ENCODE measurements around the gene CFAP43. TPM values are rescaled to one million over a fixed set of nuclear protein-coding genes. Genes with fewer than 3 reads are reported as not detected.
"Not testable (repeated sequence)": the region's sequence is repeated elsewhere in the genome, so short reads cannot be mapped to it uniquely, and the experiment has no call there.

CFAP43 gene
- total RNA-seq, 2 donors from 2014 or later, result 0.24 to 0.28 TPM

DNA sequence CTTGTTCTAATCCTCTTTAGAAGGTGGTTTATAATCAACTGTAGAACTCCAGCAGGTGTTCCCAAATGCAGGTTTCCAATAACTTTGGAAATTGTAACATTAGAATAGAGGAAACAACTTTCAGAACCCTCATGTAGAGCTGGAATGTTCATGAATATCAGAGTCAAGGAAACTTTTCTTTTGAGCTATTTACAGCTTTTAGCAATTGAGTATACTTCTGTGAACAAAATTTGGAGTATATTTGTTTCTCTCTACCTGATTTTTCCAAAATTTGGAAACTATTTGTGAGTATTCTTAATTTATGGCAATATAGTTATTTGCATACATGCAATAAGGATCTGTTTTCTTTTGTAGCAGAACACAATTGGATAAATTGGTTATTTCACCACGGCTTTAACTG, 2.8 kb upstream of the CFAP43 start:
- intact Hi-C loops (cut with DNase I), result no loop called here
- DNase-seq (ENCODE audit: low spot score), result no peak

DNA sequence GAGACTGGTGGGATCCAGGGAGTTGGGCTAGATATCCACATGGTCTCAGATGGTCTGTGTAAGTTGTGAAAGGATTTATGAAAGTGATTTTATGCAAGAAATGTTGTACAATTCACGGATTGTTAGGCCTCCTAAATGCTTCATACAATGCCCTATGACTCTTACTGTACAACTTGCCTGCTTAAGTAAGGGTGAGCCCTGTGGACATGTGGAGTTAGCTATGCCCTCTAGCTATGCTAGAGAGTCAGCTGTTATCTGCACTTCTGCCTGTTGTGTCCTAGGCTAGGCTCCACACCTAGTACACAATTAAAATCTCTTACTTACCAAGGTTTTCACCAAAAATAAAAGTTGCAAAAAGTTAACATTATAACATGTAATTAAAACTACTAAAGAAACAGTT, 1.7 kb upstream of the CFAP43 start:
- DNase-seq (ENCODE audit: low spot score), result no peak
- intact Hi-C loops (cut with DNase I), result no loop called here

DNA sequence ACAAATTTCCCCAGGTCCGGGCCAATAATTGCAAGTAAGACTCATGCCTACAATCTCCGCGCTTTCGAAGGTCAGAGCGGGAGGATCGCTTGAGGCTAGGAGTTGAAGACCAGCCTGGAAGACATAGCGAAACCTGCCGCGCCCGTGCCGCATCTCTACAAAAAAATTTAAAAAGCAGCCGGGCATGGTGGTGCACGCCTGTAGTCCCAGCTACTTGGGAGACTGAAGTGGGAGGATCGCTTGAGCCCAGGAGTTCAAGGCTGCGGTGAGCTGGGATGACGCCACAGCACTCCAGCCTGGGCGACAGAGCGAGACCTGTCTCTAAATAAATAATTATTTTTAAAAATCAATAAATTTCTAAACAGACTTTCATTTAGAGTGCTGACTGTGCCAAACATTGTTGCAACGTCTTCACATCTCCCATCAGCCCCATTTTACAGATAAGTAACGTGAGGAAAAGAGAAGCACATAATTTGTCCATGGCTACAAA, 494 bp upstream of the CFAP43 start:
- intact Hi-C loops (cut with DNase I), result no loop called here
- no peak for DNase-seq (ENCODE audit: low spot score)

DNA sequence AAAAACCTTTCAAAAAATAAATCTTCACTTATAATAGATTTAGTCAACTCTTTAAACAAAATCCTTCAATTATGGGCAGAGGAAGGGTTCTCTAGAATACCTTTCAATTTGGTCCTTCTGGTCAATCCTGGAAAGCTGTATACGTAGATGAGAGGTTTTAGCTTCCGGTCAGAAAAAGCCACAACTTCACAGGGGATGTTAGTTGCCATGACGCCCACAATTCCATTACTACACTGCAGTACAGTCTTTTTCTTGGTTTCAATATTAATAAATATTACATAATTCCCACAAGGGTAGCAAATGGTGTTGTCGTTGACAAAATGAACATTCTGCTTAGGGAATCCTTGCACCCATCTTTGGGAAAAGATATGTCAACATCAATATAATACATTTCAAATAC, 1.7 kb downstream of the CFAP43 start:
- intact Hi-C loops (cut with DNase I), result no loop called here
- no peak for DNase-seq (ENCODE audit: low spot score)

DNA sequence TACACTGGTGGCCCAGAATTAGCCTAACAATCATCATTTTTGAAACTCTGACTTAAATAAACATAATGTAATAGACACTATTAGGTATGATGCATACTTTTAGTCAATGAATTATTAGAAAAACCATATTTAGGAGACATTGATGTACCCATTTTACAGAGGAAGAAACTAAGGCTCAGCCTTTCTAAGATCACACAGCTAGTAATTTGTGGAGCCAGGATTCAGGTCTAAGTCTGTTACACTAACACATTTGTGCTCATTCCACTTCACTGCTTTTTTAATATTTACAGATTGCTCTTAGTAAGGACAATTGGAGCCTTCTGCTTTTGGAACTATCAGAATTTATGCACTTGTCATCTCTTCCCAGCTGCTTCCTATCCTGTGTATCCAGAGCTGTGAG, 8.9 kb downstream of the CFAP43 start:
- intact Hi-C loops (cut with DNase I), result loop anchor here in 1 of 2 donors (2.0 kb wide), 1 partner anchor 79 kb away; no protein-coding TSS in a partner anchor
- DNase-seq (ENCODE audit: low spot score), result no peak

DNA sequence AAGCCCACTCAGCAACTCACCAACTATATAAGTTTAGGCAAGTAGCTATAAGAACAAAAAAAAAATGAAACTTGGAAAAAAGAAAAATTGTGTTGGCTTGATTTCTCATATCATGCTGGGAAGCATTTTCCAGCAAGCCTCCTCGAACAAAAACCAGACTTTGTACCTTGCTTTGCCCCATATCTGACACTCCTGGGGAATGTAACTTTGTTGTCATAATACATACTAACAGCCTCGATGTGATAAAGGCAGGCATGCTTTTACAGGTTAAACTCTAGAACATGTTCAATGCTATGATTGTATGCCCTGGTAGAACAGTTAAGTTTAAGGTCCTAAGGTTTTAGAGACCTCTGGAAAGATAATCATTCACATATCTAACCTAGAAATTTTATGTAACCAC, 11.6 kb downstream of the CFAP43 start:
- intact Hi-C loops (cut with DNase I), result no loop called here
- DNase-seq (ENCODE audit: low spot score), result no peak

DNA sequence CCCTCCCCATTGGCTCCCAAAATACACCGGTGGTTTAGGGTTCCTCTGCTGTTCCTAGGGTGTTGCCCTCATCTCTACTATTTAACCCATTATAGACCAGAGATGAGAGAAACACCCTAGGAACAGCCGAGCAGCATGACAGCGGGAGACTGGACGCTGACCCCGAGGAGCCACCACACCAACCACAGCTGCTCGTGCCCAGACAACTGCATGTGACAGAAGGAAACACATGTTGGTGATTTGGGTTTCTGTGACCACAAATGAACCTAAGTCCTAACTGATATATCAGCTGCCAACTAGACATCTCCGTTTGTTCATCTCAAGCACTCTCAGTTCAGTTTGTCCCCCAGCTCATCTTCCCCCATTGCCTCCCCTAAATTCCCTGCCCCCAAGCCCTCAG, 13.4 kb downstream of the CFAP43 start:
- intact Hi-C loops (cut with DNase I), result no loop called here
- DNase-seq (ENCODE audit: low spot score), result no peak

DNA sequence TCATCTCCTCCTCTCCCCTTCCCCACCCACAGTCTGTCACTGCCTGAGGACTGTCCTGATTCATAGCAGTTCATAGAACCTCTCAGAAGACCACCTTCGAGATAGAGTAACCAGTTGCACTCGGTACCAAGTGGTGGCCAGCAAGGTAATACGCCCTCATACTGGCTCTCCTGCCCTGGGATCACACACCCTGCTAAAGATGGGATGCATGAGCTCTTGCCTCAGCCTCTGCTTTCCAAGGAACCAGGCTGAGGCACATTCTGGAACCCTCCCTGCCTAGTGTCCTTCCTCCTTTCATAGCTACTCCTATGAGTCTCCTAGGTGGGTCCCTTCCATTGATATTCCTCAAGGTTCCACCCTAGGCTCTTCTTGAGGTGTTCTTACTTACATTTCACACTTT, 15.5 kb downstream of the CFAP43 start:
- DNase-seq (ENCODE audit: low spot score), result no peak
- intact Hi-C loops (cut with DNase I), result no loop called here

DNA sequence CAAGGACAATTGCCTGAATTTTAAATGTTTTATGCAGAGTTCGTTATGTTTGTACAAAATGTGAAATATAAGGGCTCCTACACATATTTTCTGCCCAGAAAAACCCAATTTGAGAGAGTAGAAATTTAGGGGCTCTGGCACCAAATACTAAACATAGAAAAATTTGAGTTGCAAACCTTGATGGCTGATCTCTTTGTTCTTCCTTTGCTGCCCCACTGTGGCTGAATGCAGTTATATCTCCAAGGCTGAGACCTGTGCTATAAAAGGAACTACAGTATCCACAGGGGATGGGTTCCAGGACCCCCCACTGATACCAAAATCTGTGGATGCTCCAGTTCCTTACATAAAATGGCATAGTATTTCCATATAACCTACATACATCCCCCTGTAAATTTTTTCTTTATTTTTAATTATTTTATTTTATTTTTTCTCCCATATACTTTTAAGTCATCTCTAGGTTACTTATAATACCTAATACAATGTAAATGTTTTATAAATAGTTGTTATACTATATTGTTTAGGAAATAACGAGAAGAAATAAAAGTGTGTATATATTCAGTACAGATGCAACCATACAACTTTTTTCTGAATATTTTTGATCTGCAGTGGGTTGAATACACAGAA, 22.5 kb downstream of the CFAP43 start:
- no peak for DNase-seq (ENCODE audit: low spot score)
- intact Hi-C loops (cut with DNase I), result loop anchor here in 1 of 2 donors (10.0 kb wide), 1 partner anchor 165 kb away; no protein-coding TSS in a partner anchor

DNA sequence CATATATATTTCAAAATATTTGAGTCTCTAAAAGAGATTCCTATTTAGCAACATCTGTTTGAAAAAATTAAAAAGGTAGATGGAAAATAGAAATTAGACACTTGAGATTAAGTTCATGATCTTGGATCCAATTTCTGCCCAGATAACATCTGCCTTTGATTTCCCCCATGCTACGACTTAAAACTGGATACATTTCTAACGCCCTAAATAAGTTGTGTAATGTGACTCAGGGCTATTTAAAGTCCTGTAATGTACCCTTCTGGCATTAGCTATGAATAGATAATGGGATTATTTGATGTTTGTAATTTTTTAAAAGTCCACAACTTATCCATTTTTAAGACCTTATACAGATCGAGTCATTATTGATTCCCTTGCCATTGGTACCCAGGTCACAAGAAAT, 23.4 kb downstream of the CFAP43 start:
- DNase-seq (ENCODE audit: low spot score), result no peak
- intact Hi-C loops (cut with DNase I), result loop anchor here in 1 of 2 donors (10.0 kb wide), 1 partner anchor 164 kb away; no protein-coding TSS in a partner anchor

DNA sequence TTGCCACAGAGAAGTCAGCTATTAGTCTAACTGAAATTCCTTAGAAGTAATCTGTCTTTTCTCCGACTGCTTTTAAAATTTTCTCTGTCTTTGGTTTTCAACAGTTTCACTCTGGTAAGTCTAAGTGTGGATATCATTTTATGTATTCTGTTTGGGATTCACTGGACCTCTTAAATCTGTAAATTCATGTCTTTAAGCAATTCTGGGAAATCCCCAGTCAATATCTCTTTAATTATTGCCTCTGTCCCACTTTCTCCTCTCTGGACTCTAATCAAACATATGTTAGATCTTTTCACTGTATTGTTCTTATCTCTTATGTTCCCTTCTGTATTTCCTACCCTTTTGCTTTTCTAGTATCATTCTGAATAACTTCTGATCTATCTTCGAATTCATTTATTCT, 29.9 kb downstream of the CFAP43 start:
- DNase-seq (ENCODE audit: low spot score), result no peak
- intact Hi-C loops (cut with DNase I), result loop anchor here in 1 of 2 donors (10.0 kb wide), 1 partner anchor 157 kb away; no protein-coding TSS in a partner anchor

DNA sequence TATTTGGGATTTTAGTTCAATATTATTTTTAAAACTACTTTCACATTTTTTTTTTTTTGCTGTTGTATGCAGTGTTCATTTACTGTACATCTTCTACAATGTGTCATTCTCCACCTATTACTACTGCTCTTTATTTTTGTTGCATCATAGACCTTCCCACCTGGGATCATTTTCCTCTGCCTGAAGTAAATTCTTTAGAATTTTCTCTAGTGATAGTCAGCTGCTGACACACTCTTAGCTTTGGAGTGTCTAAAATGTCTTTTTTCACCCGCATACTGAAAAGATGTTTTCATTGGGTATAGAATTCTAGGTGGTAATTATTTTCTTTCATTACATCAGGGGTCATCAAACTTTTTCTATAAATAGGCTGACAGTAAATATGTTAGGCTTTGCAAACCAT, 30.5 kb downstream of the CFAP43 start:
- intact Hi-C loops (cut with DNase I), result loop anchor here in 1 of 2 donors (10.0 kb wide), 1 partner anchor 157 kb away; no protein-coding TSS in a partner anchor
- DNase-seq (ENCODE audit: low spot score), result no peak

DNA sequence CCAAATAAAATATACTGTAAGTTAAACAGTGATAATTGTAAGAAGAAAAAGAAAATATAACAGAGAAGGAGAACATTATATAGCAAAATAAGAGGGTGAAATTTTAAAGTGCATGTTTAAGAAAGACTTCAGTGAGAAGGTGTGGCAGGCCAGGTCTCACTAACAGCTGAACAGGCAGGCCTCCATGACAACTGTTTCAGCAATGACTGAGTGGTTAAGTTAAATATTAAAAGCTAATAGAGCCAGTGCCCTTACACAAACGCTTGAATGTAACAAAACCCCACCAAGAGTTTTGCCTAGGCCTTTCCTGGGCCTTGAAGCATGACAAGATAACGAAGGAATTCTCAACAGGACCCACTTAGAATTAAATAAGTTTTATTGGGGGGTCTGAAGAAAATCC, 32.6 kb downstream of the CFAP43 start:
- intact Hi-C loops (cut with DNase I), result no loop called here
- DNase-seq (ENCODE audit: low spot score), result no peak

DNA sequence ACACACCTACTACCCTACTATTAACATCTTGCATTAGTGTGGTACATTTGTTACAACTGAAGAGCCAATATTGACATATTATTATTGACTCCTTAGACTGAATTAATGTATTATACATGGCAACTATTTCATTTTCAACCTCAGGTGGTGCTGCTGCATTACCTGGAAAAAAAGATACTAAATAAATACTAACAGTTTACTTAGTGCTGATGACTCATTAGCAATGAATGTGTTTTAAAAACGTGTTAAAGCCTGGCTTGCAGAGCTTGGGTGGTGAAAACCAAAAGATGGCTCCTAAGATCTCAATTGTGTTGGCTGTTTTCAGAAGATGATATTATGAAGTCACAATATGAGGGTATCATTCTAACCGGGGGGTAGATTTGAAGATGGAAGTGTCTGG, 34.8 kb downstream of the CFAP43 start:
- no peak for DNase-seq (ENCODE audit: low spot score)

DNA sequence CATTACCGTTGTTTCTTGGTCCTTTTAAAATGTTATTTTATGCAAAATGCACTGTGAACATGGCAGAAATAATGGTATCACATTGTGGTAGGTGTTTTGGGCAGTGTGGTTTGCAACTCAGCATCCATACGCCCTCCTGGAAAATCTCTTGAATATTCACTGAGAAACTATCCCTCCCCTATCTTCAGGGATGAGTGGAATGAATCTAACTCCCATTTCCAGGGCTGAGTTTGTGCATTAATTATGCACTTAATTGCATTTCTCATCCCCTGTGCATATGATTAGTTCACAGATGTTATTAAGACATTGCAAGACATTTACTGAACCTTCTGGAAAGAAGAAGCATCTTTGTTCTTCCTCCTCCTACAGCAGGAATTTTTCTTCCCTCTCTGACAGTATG, 36.5 kb downstream of the CFAP43 start:
- DNase-seq (ENCODE audit: low spot score), result no peak
- intact Hi-C loops (cut with DNase I), result no loop called here

More for the DNA sequence above, 34.8 kb downstream of the CFAP43 start:
- intact Hi-C loops (cut with DNase I), result no loop called here

DNA sequence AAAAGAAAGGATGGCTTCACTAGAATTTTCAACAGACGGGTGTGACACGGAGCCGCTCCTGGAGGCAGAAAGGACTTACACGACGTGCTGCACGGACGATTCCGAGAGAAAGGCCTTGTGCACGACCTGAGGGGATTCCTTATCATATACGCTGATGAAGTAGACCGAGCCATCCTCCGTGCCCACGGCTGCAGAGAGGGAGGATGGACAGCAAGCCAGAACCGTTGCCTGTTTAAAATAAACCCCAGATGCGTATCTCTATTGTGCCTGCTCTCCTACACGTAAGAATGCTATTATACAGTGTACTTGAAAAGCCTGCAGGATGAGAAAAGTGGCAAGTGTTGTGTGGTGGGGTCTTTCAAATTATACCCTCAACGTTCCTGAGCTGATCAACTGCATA, 38.4 kb downstream of the CFAP43 start:
- intact Hi-C loops (cut with DNase I), result no loop called here
- no peak for DNase-seq (ENCODE audit: low spot score)

DNA sequence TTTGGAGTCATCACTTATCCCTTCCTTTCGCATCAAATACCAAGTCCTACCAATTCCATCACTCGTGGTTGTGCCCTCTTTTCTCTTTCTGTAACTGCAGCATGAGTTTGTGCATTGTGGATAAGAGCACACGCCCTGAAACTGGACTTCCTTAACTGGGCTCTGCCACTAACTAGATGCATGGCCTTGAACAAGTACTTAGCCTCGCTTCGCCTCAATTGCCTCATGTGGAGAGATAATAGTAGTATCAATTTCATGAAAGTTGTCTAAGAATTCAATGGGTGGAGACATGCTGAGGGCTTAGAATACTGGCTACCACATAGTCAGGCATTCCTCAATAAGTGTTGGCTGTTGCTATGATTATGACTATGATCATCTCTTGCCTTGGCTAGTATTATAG, 41.5 kb downstream of the CFAP43 start:
- intact Hi-C loops (cut with DNase I), result no loop called here
- DNase-seq (ENCODE audit: low spot score), result no peak

DNA sequence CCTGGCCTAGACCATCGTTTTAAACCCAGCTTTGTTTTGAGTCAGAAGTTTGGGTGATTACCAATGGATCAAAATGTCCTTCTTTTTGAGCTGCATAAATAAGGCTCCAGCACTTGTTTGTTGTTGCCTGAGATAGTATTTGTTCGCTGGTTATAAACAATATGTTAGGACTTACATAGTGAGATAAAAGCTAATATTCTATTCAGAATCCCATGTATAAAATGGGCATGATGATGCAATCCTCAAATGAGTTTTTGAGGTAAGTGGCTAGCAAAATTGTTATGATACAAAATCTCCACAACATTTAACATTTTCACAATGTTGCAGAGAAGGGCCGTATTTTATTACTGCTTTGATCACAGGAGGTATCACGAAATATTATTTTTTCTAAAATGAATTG, 48.5 kb downstream of the CFAP43 start:
- intact Hi-C loops (cut with DNase I), result no loop called here
- no peak for DNase-seq (ENCODE audit: low spot score)

DNA sequence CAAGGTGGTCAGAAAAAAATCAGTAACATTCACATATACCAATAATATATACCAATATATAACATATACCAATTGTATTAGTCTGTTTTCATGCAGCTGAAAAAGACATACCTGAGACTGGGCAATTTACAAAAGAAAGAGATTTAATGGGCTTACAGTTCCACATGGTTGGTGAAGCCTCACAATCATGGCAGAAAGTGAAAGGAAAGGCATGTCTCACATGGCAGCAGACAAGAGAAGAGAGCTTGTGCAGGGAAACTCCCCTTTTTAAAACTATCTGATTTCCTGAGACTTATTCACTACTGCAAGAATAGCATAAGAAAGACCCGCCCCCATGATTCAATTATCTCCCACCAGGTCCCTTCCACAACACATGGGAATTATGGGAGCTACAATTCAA, 58.0 kb downstream of the CFAP43 start:
- DNase-seq (ENCODE audit: low spot score); intact Hi-C loops (cut with DNase I): not testable (repeated sequence)

DNA sequence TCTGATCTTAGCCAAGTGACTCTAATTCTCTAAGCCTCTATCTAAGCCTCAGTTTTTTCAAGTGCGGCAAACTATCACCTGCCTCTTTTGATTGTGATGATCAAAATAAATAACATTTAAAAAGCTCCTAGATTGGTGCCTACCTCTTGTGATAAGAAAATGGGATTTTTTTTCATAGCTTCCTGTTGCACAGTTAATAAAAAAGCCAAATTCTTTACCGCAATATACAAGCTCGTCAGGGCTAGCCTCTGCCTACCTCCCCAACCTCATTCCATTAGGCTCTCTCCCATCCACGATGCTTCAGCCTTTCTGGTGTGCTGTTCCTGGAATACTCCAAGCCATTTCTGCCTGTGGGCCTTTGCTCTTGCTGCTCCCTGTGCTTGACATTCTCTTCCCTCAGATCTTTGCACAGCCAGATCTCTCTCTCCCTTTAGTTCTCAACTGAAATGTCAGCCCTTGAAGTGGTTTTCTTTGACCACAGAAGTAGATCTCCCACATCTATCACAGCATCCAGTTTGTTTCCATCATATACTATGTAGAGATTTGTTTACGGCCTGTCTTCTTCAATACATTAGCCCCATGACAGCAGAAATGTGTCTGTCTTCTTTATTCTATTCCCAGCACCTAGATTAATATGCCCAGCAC, 61.4 kb downstream of the CFAP43 start:
- intact Hi-C loops (cut with DNase I), result no loop called here
- DNase-seq (ENCODE audit: low spot score), result no peak

DNA sequence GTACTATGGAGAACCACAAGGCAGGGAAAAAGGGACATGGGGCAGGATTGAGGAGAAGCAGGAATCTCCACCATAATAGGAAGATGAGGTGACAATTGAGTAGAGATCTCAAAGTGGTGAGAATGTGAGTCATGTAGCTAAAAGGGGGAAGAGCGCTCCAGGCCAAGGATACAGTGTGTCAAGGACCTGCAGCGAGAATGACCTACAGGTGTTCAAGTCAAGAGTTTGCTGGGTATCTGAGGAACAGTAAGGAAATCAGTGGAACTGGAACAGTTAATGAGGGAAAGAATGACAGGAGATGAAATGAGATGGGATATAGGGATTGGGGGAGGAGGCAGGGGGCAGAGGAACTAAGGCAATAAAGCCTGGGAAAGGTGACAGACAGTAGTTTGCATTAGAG, 76.6 kb downstream of the CFAP43 start:
- intact Hi-C loops (cut with DNase I), result no loop called here
- DNase-seq (ENCODE audit: low spot score), result no peak
